HG03108 (cell line): ENCODE measurements around the gene RECK.

Experiments
- ATAC-seq: cut with Tn5 transposase; IDR thresholded peaks from one replicate; pipeline ENCODE4 v1.9.1; 2021; ENCODE audit warnings: moderate library complexity; ENCODE audit not compliant: unreplicated experiment

RECK gene

DNA sequence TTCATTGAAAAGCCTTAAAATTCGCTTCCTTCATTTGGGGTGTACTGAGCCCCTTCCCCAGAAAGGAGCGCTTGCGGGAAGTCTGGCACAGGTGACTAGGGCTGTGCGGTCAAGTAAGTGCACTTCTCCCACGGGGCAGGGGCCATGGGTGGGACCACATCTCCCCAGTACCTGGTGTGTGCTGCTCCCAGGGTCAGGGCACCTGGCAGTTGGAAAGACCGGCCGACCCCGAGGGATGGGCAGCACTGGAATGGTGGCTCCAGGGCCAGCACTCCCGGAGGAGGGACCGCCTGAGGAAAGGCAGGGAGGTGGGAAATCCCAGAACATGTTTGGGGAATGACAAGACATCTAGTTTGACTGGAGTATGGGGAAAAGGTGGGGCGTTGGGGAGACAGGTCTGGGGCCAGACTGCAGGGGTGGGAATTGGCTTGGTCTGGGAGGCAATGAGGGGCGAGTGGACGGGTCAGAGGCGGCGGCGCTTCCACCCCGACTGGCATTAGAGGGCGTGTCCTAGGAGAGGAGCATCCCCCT is 99.1 kb downstream of the RECK start:
- no peak for ATAC-seq

DNA sequence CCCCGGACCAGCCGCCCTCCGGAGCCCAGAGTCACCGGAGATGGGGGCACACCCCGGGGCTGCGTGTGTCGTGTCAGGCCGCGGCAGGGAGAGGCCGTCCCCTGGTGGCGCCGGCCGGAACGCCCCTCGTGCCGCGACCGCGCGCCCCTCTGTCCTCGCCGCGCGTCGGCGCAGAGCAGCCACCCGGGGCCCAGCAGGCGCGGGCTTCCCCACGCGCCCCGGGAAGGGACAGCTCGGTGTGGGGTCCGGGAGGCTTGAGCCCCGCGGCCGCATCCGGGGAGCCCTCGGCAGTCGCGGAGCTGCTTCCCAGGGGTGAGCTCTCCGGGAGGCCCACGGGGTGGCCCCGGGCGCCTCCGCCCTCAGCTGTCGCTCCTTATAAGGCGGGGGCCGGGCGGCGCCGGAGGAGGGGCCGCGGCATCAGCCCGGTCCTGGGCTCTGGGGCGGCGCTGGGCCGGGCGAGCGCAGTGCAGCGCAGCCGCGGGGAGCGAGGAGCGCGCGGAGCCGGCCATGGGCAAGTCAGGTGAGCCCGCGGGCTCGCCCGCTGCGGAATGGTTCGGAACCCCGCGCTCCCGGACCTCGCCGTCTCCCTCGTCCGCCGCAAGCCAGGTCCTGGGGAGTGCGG is 99.7 kb downstream of the RECK start, which contains the start of gene GLIPR2:
GLIPR2 (plus strand) TSS at position 462 of the 622 bp plus-strand sequence; CDS start at position 508, 46 bp downstream.
- ATAC-seq = peak; percentile 94

DNA sequence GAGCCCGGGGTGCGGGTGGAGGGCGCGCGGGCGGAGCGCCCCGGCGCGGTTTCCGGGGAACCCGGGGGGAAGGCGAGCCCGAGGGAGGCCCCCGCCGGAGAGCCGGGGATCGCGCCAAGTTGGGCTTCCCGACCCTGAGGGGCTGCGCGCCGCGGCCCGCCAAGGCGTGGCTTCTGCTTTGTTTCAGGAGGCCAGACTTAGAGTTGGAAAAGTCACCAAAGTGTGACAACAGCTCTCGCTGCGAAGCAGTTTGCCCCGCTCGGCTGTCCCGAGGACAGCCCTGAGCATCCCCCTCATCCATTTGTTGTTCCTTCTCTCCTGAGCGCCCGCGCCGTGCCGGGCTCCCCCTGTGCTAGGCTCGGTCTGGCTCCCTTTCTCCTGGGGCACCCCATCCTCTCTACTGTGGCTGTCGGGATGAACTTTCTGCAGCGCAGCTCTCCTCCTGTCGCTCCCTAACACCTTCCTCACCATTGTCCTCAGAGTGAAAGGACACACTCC is 100.2 kb downstream of the RECK start:
- peak; percentile 27 for ATAC-seq

DNA sequence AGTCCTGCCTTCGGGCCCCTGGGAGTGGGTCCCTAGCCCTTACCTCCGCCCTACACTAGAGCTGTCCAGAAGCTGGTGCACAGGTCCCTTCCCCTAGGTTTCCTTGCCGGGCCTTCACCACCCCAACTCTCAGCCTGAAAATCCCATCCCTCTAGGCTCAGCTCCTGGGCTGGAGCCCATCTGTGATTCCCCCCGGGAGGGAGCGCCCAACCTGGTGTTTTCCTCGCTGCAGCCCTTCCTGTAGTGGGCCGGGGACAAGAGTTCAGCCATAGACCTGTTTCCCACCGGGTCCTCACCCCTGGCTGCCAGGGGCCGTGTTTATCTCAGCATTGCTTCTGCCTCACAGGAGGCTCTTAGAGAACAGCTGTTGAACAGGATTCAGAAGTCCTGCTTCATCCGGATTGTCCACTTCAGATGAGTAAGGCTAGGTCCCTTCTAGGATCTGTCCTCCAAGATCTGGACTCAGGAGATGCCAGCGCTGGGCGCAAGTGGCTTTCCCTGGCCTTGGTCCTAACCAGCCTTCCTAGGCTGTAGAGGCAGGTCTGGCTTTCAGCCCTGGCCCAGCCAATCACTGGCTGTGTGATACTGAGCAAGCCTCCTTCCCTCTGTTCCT is 100.8 kb downstream of the RECK start:
- ATAC-seq = no peak

DNA sequence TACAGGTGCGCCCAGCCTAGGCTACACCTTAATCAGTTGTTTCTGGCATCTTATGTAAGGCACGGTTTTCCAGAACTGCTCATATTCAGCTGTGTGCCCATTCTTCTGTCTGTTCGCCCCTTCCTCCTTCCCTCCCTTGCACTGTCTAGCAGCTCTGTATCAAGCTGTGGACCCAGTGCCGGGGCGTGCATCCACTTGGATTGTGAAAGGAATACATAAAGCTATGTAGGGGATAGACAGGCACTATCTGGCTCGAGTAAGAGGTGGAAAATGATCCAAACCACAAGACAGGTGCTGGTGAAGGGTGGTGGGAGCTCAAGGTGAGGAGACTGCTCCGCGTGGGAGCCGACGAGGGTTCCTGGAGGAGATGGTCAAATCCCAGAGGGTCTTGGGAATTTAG is 101.8 kb downstream of the RECK start:
- ATAC-seq = no peak

DNA sequence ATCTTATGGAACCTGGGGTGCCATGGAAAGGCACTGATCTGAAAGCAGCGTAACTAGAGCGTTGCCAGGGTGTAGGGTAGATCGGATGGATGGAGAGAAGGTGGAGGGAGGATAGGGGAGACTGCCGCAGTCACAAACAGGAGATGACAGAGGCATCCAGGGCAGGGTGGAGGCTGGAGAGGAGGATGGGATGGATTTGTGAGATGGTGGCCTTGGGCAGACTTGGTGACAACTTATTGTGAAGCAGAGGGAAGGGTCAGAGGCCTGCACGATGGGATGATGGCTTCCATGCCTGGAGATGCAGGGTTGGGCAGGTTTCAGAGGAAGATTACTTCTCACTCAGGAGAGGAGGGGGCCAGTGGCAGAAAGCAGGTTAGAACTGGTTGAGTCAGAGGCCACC is 102.2 kb downstream of the RECK start:
- no peak for ATAC-seq

DNA sequence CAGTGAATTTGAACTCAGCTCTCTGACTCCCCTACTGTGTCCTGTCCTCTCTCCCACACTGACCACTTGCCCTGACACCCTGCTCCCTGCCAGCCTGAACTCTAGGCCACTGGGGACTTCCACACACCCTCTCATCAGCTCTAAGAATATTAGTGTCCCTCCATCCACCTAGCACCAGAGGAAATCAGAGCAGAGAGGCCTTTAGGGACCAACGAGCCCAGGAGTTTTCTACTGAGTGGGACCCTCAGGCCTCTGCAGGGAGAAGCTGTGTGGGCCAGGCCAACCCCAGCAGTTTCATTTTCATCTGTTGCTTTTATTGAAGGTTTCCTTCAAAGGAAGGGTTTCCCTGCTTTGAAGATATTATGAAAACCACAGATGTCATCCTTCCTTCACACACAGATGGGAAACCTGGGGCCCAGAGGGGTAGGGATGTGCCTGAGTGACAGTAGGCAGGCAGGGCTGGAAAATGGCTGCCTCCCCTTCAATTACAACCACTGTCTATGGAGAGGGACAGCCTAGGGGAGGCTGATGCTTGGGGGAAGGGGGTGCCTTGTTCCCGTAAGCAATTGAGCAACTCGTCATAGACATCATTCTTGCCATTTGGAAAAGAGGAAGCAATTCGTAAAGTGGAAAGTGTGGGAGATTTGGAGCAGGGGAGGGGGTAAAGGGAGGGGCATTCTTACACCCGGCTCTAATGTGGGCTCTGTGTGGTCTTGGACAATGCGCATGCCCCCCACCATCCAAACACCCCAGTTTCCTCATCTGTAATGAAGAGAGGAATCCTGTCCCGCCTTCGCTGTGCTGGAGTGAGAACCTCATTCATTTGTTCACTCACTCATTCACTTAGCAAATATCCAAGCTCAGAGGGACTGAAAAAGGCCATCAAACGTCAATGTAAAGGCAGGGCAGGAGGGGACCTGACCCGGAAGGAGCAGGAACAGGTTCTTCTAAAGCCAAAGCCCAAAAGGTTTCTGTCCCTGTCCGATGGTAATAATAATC is 103.7 kb downstream of the RECK start:
- no peak for ATAC-seq

DNA sequence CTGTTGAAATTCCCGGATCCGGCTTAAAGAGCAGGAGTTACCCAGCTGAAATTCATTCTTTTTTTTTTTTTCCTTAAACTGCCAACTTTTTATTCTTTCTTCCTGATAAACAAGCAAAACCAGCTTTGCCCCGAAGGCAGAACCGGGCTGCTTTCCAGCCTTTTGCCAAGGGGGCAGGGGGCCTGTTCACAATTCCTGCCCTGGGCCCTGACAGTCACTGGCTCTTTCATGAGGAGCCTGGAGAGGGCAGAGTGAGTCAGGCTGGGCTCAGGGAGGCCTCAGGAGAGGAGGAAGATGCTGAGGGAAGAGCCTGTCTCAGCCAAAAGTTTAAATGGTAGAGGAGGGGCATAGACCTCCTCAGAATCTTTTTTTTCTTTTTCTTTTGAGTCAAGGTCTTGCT is 104.6 kb downstream of the RECK start:
- no peak for ATAC-seq

DNA sequence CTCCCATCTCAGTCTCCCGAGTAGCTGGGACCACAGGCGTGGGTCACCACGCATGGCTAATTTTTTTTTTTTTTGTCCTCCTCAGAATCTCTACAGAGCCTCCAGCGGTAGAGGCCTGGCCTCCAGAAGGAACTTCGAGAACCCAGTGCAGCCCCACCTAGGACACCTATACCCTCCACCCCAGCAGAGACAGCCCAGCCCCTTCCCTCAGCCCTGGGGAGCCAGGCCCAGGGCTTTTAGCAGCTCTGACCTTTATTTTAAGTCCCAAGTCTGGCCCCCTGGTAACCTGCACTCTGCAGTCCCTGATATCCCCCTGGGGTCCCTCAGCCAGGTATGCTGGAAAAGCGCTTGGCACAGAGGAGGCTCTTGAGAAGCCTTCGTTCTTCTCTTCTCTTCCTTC is 105.0 kb downstream of the RECK start:
- ATAC-seq = no peak

DNA sequence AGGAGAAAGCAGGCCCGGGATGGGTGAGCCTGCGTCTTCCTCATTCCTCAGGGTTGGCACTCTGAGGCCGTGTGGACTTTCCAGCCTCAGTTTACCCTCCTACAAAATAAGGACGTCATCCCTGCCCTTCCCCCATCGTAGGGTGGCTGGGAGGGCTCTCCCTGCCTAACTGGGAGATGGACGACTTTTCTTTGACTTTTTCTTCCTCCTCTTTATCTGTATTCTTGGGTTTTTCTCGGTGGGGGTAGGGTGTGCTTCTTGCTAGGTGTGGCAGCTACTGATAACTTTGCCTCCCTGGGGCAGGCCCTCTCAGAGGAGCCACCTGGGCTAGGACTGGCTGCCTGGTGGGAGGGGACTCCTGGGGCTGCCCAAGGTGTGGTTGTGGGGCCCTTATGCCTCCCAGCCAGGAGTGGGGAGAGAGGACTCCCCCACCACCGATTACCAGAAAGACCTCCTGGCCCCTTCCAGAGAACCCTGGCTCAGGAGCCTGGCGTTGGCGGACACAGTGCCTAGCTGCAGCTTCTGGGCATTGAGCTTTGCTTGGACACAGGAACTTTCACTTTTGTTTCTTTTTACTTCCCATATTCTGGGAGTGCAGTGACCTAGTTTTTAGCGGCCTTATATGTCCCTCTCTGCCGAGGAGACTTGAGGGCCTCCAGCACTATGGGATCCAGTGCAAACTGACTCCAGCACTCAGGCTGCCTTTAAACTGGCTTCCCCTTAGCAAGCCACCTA is 106.0 kb downstream of the RECK start:
- no peak for ATAC-seq

DNA sequence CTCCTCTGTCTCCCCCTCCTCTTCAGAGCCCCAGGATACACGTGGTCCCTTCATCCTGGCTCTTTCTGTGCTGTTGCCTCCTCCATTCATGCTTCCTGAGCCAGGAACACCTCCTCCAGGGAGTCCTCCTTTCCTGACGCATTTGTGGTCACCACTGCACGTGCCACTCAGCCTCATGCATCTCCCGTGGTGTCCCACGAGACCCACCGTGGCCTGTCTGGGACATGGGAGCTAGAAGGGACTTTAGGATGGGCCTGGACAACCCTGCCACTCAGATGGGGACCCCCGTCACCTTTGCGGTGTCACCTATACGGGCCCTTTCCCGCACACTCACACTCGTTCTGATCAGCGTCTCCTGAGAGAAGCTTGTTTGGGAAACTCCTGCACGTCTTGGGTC is 106.5 kb downstream of the RECK start:
- no peak for ATAC-seq

DNA sequence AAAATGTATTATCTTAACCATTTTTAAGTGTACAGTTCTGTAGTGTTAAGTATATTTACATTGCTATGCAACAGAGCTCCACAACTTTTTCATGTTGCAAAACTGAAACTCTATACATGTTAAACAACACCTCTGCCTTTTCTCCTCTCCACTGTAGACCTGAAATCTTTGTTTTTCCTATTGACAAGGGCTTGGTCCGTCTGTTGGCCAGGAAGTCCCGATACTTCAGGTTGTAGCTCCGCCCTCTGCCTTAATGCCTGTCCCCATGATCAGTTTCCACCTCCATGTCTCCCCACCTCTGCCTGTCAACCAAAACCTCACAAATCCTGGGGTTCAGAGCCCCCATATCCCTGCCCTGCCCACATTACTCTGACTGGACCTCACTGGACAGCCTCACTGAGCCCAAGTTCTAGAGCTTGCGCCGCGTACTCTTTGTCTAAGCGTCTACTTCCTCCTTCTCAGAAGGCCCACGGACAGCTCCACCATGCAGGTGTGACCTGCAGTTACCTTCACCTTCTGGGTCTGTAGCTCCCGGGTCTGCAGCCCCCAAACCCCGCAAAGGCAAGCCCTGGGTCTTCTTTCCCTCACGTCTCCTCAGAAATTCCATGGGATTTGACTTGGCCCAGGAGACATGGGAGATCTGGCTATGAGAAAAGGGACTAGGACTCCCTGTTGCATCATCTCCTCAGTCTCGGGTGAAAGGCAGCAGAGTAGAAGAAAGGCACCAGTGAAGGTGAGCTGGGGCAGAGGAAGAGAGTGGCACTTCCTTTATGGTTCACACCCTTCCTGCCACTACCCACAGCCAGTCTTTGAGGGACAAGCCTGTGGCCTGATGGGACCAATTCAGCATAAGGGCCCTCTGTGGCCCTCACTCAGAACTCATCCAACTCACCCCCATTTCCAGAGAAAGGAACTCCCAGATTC is 107.9 kb downstream of the RECK start:
- ATAC-seq = peak; percentile 29

DNA sequence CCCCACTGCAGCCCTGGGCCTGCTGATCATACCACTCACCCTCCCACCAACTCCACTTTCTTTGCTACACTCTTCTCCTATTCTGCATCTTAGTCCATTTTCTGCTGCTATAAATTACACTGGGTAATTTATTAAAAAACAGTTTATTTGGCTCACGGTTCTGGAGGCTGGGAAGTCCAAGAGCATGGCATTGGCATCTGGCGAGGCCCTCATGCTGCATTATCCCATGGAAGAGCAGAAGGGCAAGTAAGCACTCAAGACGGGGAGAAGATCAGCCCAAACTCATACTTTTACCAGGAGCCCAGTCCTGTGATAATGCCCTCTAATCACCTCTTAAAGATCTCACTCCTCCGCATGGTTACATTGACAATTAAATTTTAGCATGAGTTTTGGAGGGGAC is 109.3 kb downstream of the RECK start:
- ATAC-seq = no peak

DNA sequence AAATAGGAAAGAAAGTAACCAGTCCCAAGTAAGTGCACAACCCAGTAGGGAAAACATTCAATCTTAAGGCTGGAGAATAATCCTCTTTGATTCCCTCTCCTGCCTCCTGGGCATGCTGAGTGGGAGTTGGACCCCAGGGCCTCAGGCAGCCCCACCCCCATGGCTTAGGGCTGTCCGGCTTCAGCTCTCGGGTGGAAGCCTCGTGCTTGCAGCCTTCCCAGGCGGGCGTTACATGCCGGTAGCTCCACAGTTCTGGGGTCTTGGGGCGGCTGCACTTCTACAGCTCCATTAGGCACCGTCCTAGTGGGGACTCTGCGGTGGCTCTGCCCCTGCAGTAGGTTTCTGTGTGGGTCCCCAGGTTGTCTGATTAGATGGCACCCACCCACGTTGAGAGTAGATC is 109.9 kb downstream of the RECK start:
- no peak for ATAC-seq

DNA sequence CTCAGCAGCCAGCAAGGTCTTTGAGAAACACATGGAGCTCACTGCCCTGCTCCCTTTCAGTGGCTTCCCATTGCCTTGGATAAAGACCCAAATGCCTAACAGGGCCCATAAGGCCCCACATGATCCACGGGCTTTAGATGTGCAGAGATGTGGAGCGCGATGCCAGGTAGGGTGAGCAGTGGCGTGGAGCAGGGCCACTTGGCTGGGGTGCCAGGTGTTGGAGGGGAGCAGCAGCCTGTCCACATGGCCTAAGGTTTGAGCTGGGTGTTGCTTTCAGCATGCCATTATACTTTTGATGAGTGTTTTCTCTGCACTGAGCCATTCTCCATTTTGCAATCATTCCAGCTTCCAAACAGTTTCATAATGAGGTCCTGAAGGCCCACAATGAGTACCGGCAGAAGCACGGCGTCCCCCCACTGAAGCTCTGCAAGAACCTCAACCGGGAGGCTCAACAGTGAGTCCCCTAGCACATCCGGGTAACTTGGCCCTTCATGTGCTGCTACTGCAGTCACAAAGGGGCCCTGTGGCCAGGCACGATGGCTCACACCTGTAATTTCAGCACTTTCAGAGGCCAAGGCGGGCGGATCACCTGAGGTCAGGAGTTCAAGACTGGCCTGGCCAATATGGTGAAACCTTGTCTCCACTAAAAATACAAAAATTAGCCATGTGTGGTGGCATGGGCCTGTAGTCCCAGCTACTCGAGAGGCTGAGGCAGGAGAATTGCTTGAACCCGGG is 110.9 kb downstream of the RECK start:
- no peak for ATAC-seq

DNA sequence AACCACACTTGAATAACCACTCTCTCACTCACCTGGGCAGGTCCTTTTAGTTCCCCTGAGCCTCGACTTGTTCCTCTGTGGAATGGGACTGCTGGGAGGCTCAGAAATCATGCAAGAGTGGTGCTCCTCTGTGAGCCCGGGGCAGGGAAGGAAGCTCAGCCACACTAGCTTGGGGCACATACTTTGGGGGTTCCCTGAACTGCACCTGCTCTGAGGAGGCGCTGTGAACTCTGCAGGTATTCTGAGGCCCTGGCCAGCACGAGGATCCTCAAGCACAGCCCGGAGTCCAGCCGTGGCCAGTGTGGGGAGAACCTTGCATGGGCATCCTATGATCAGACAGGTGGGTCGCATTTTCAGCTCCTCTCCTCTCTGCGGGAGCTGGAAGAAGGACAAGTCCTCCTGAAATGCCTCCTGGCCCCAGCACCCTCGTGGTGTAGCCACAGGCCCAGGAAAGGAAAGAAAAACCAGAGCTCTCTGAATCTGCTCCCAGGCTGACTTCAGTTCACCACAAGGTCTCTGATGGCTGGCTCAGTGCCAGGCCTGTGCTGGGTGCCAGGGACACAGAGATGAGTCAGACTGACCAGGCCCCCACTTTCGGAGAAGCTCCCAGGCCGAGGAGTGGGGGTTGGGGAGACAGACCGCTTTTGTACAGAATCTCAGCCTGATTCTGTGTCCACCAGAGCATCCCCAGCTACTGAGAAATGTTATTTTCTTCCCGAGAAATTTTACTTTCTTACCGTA is 111.8 kb downstream of the RECK start:
- ATAC-seq = peak; percentile 38

DNA sequence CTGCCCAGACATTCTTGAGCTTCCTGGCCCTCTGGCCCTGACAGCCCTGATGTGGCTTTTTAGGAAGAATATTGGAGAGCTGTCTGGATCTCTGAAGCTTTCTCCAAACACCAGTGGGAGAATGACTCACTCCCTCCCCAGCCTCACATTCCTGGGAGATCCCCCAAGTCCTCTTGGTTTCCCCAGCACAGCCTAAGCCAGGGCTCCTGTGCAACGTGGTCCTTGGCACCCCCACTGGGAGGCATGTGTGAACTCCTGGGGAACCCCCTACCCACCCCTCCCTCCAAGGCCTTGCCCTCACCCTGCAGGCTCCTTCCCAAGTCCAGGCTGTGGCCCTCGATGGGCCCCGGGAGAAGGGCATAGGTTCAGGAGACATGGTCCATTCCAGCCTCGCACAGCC is 112.5 kb downstream of the RECK start:
- ATAC-seq = no peak
